Mesenchymal stem cell (in vitro differentiated cells and primary cell): Measurements from ENCODE around the gene LYZL6.

ENCODE experiments used
- DNase-seq: peaks from one replicate; pipeline ENCODE4 v3.0.0-alpha.2; 2013
- H2AFZ ChIP-seq: one replicate; pipeline ENCODE4 v1.6.1; 2013; ENCODE audit warnings: low read depth, mild to moderate bottlenecking, control low read depth, inconsistent platforms, low read length, moderate library complexity
- H2AK5ac ChIP-seq: 2 replicates; pipeline ENCODE4 v1.6.1; 2013; ENCODE audit warnings: low read length, moderate library complexity, mild to moderate bottlenecking, inconsistent platforms; ENCODE audit not compliant: severe bottlenecking
- H2BK120ac ChIP-seq: one replicate; pipeline ENCODE4 v1.6.1; 2013; ENCODE audit warnings: low read depth, mild to moderate bottlenecking, inconsistent platforms, low read length, moderate library complexity
- H2BK12ac ChIP-seq, 2 experiments: one replicate each; pipeline ENCODE4 v1.6.1; 2013; ENCODE audit warnings: inconsistent platforms in 2 of 2, low read length in 2 of 2, mild to moderate bottlenecking in 2 of 2, moderate library complexity in 2 of 2, control low read depth in 1 of 2
- H2BK15ac ChIP-seq: one replicate; pipeline ENCODE4 v1.6.1; 2013; ENCODE audit warnings: mild to moderate bottlenecking, low read depth, inconsistent platforms; ENCODE audit not compliant: poor library complexity, severe bottlenecking
- H2BK5ac ChIP-seq: 2 replicates; pipeline ENCODE4 v1.6.1; 2013; ENCODE audit warnings: low read depth, mild to moderate bottlenecking, low read length, control low read depth, inconsistent platforms; ENCODE audit not compliant: poor library complexity, severe bottlenecking
- H3K14ac ChIP-seq, 2 experiments: one replicate each; pipeline ENCODE4 v1.6.1; 2013; ENCODE audit warnings: inconsistent platforms in 2 of 2, low read length in 2 of 2, control low read depth in 1 of 2, mild to moderate bottlenecking in 1 of 2, moderate library complexity in 1 of 2
- H3K18ac ChIP-seq, 2 experiments: one replicate each; pipeline ENCODE4 v1.6.1; 2013; ENCODE audit warnings: inconsistent platforms in 2 of 2, low read length in 2 of 2, control low read depth in 1 of 2, low read depth in 1 of 2, mild to moderate bottlenecking in 1 of 2
- H3K23ac ChIP-seq, 2 experiments: one replicate each; pipeline ENCODE4 v1.6.1; 2013; ENCODE audit warnings: inconsistent platforms in 2 of 2, low read length in 2 of 2, mild to moderate bottlenecking in 2 of 2, moderate library complexity in 2 of 2, control low read depth in 1 of 2
- H3K27ac ChIP-seq: 2 replicates; pipeline ENCODE4 v1.5.1; 2013; ENCODE audit warnings: mild to moderate bottlenecking, moderate library complexity, low read length, control low read depth, inconsistent platforms; ENCODE audit not compliant: poor library complexity, severe bottlenecking
- H3K27me3 ChIP-seq, 2 experiments: 2 replicates each; pipeline versions ENCODE4 v1.6.1 to v1.7.0; 2013; ENCODE audit warnings: low read length in 2 of 2, mild to moderate bottlenecking in 2 of 2, moderate library complexity in 2 of 2, control low read depth in 1 of 2, inconsistent platforms in 1 of 2; ENCODE audit not compliant: control insufficient read depth in 1 of 2, insufficient read depth in 1 of 2
- H3K36me3 ChIP-seq, 2 experiments: 2 replicates each; pipeline versions ENCODE4 v1.6.1 to v1.7.0; 2013; ENCODE audit warnings: low read length in 2 of 2, control low read depth in 1 of 2, inconsistent platforms in 1 of 2, low read depth in 1 of 2, mild to moderate bottlenecking in 1 of 2; ENCODE audit not compliant: insufficient read depth in 2 of 2, control insufficient read depth in 1 of 2
- H3K4ac ChIP-seq, 2 experiments: one replicate each; pipeline ENCODE4 v1.6.1; 2013; ENCODE audit warnings: inconsistent platforms in 2 of 2, low read length in 2 of 2, mild to moderate bottlenecking in 2 of 2, moderate library complexity in 2 of 2, control low read depth in 1 of 2, low read depth in 1 of 2
- H3K4me1 ChIP-seq: 2 replicates; pipeline ENCODE4 v1.6.1; 2013; ENCODE audit warnings: low read depth, low read length, control low read depth; ENCODE audit not compliant: control insufficient read depth, insufficient read depth
- H3K4me2 ChIP-seq: 2 replicates; pipeline ENCODE4 v1.6.1; 2013; ENCODE audit warnings: low read length, mild to moderate bottlenecking, inconsistent platforms; ENCODE audit not compliant: poor library complexity, severe bottlenecking
- H3K4me3 ChIP-seq, 2 experiments: 2 replicates each; pipeline versions ENCODE4 v1.5.1 to v1.7.0; 2013; ENCODE audit warnings: low read length in 2 of 2, mild to moderate bottlenecking in 2 of 2, control low read depth in 1 of 2, low read depth in 1 of 2; ENCODE audit not compliant: insufficient read depth in 1 of 2
- H3K79me1 ChIP-seq: replicated peaks from 2 replicates; pipeline ENCODE4 v1.6.1; 2013; ENCODE audit warnings: mild to moderate bottlenecking, control low read depth, low read length, inconsistent platforms; ENCODE audit not compliant: poor library complexity, severe bottlenecking
- H3K9ac ChIP-seq: 2 replicates; pipeline ENCODE4 v1.7.0; 2013; ENCODE audit warnings: mild to moderate bottlenecking, low read length, moderate library complexity
- H3K9me3 ChIP-seq: 2 replicates; pipeline ENCODE4 v1.7.0; 2013; ENCODE audit warnings: mild to moderate bottlenecking, low read length; ENCODE audit not compliant: control insufficient read depth
- H4K8ac ChIP-seq: one replicate; pipeline ENCODE4 v1.6.1; 2013; ENCODE audit warnings: inconsistent platforms, mild to moderate bottlenecking, low read length, moderate library complexity
- H4K91ac ChIP-seq: one replicate; pipeline ENCODE4 v1.6.1; 2013; ENCODE audit warnings: mild to moderate bottlenecking, low read length, inconsistent platforms
- WGBS: methylation state at CpG from one replicate; pipeline ENCODE4 v1.1.7; 2013; ENCODE audit warnings: mixed read lengths; 5-methylcytosine and 5-hydroxymethylcytosine counted together

Gene LYZL6

DNA sequence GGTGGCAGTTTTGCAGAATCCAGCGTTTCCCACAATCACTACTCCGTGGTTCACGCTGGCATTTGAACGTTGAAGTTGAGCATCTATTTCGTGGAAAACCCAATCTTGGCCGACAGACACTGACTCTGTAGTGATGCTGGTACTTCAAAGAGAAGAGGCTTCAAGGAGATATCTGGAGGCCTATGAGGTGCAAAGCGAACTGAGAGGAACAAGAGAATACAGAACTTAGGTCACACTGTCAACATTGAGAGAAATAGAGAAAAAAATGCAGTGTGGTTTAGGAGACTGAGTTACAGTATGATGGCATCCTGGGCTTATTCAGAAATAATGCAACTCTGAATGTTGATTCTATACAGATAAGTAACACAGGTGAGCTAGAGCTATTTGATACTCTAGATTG is 21.8 kb upstream of the LYZL6 start:
- H3K9ac ChIP-seq = no peak overlapping the region
- H2BK120ac ChIP-seq = no peak overlapping the region
- H2AK5ac ChIP-seq = no peak overlapping the region
- H3K9me3 ChIP-seq = no peaks in the 10 kb centered on the region
- peaks cover 3% of the 10 kb centered on the region for H3K4me1 ChIP-seq
- H4K91ac ChIP-seq = no peak overlapping the region
- no peaks in the 10 kb centered on the region for H3K36me3 ChIP-seq
- no peak overlapping the region for H2BK15ac ChIP-seq
- H3K27ac ChIP-seq = no peak overlapping the region
- H2AFZ ChIP-seq = no peak overlapping the region
- H3K27me3 ChIP-seq = peaks cover 6 to 25% of the 10 kb centered on the region in 2 experiments
- no peak overlapping the region for H3K4ac ChIP-seq
- DNase-seq = no peak
- no peak overlapping the region for H3K14ac ChIP-seq
- no peak overlapping the region for H3K23ac ChIP-seq
- no peak overlapping the region for H3K4me2 ChIP-seq
- no peak overlapping the region for H2BK5ac ChIP-seq
- H2BK12ac ChIP-seq = no peak overlapping the region
- no peak overlapping the region for H3K4me3 ChIP-seq
- no peaks in the 10 kb centered on the region for H3K79me1 ChIP-seq
- H4K8ac ChIP-seq = no peak overlapping the region
- no peak overlapping the region for H3K18ac ChIP-seq
- 94% methylated on average over 7 of the region's 7 CpGs for WGBS

DNA sequence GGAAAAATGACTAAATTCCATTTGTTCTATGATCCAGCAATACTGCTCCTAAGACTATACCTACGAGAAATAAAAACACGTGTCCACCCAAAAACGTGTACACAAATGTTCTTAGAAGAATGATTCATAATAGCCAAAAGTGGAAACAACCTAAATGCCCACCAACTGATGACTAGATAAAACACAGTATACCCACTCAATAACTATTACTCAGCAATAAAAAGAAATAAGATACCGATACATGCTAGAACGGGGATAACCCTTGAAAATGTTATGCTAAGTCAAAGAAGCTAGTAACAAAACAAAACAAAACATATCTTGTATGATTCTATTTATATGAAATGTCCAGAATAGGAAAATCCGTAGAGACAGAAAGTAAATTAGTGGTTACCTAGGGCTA is 20.1 kb upstream of the LYZL6 start:
- Histone ChIP-seq H3K36me3 (no peaks in the 10 kb centered on the region), H3K27me3 (peaks cover 8 to 40% of the 10 kb centered on the region in 2 experiments), H3K27ac (no peak overlapping the region), H3K4me3 (no peak overlapping the region), H3K79me1 (no peaks in the 10 kb centered on the region), H3K9ac (no peak overlapping the region), H3K4me1 (no peaks in the 10 kb centered on the region), H2BK120ac (no peak overlapping the region), H3K9me3 (no peaks in the 10 kb centered on the region), H3K14ac (no peak overlapping the region), H4K8ac (no peak overlapping the region), H2BK5ac (no peak overlapping the region), H2BK15ac (no peak overlapping the region), H2BK12ac (no peak overlapping the region), H4K91ac (no peak overlapping the region), H3K4me2 (no peak overlapping the region), H2AFZ (no peak overlapping the region), H3K4ac (no peak overlapping the region), H3K18ac (no peak overlapping the region), H2AK5ac (no peak overlapping the region), H3K23ac (no peak overlapping the region)
- DNase-seq = no peak
- WGBS = 89% methylated on average over 4 of the region's 6 CpGs

DNA sequence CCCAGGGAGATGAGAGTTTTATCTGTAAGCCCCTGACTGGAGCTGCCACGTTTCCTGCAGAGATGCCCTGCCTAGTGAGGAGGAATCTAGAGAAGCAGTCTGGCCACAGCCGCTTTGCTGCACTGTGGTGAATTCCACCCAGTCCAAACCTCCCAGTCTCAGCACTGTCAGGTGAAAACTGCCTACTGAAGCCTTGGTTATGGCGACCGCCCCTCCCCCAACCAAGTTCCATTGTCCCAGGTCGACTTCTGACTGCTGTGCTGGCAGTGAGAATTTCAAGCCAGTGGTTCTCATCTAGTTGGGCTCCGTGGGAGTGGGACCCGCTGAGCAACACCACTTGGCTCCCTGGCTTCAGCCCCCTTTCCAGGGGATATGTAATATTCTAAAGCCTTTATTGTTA is 10.2 kb upstream of the LYZL6 start:
- H3K18ac ChIP-seq = no peak overlapping the region
- no peak overlapping the region for H3K4me3 ChIP-seq
- no peak overlapping the region for H3K4ac ChIP-seq
- H2AK5ac ChIP-seq = no peak overlapping the region
- no peaks in the 10 kb centered on the region for H3K4me1 ChIP-seq
- no peak overlapping the region for H3K27ac ChIP-seq
- no peak overlapping the region for H3K14ac ChIP-seq
- no peak overlapping the region for H2AFZ ChIP-seq
- H2BK12ac ChIP-seq = no peak overlapping the region
- H4K91ac ChIP-seq = no peak overlapping the region
- H3K4me2 ChIP-seq = no peak overlapping the region
- no peaks in the 10 kb centered on the region for H3K9me3 ChIP-seq
- H3K23ac ChIP-seq = no peak overlapping the region
- no peak overlapping the region for H2BK120ac ChIP-seq
- no peaks in the 10 kb centered on the region for H3K79me1 ChIP-seq
- H3K27me3 ChIP-seq = peaks cover 11 to 41% of the 10 kb centered on the region in 2 experiments
- no peak for DNase-seq
- no peak overlapping the region for H2BK5ac ChIP-seq
- H4K8ac ChIP-seq = no peak overlapping the region
- no peaks in the 10 kb centered on the region for H3K36me3 ChIP-seq
- H2BK15ac ChIP-seq = no peak overlapping the region
- no peak overlapping the region for H3K9ac ChIP-seq
- 49% methylated on average over 5 of the region's 7 CpGs for WGBS

DNA sequence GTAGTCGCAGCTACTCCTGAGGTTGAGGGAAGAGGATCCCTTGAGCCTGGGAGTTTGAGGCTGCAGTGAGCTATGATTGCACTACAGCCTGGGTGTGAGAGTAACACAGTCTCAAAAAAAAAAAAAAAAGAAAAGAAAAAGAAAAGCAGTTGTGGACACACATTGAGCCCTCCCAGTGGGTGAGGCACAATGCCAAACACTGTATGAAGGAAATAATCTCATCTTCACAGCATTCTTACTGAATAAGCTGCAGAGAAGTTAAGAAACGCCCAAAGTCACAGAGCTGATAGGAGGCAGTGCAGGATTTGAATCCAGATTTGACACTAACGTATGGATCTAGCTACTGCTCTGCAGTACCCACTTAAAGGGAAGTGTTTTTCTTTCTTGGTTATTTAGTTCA is 5.9 kb upstream of the LYZL6 start:
- no peak overlapping the region for H2AK5ac ChIP-seq
- WGBS = 88% methylated on average over 3 of the region's 3 CpGs

More for the DNA sequence above, 5.9 kb upstream of the LYZL6 start:
- no peak overlapping the region for H3K27ac ChIP-seq
- H3K4me3 ChIP-seq = no peak overlapping the region
- no peak overlapping the region for H3K23ac ChIP-seq
- H2BK15ac ChIP-seq = no peak overlapping the region
- no peak overlapping the region for H4K8ac ChIP-seq
- H3K4me1 ChIP-seq = peaks cover 3% of the 10 kb centered on the region
- no peak overlapping the region for H3K4ac ChIP-seq
- H3K4me2 ChIP-seq = no peak overlapping the region
- H3K79me1 ChIP-seq = no peaks in the 10 kb centered on the region
- H3K18ac ChIP-seq = no peak overlapping the region
- H2BK120ac ChIP-seq = no peak overlapping the region
- no peaks in the 10 kb centered on the region for H3K9me3 ChIP-seq
- H3K9ac ChIP-seq = no peak overlapping the region
- H3K27me3 ChIP-seq = peaks cover 5 to 23% of the 10 kb centered on the region in 2 experiments
- H2BK12ac ChIP-seq = no peak overlapping the region
- H2BK5ac ChIP-seq = no peak overlapping the region
- no peak overlapping the region for H4K91ac ChIP-seq
- H2AFZ ChIP-seq = no peak overlapping the region
- H3K14ac ChIP-seq = no peak overlapping the region
- no peak for DNase-seq
- H3K36me3 ChIP-seq = no peaks in the 10 kb centered on the region
